Left renal cortex interstitium (tissue), 4 donors: ENCODE measurements around the gene SDCBP2. TPM values are rescaled to one million over a fixed set of nuclear protein-coding genes. Genes with fewer than 3 reads are reported as not detected.

Experiments used
- DNase-seq, 4 donors: peaks; one replicate each; pipeline ENCODE4 v3.0.0-alpha.2; 2013; ENCODE audit warnings: low read depth in 4 of 4, low spot score in 2 of 4, missing footprints in 1 of 4
- polyA plus RNA-seq, 4 donors: library from polyadenylated mRNA; unstranded; fragments of 120-200 nt; gene quantifications; one replicate each; pipeline ENCODE4 v1.2.1, GENCODE V29; 2013; ENCODE audit not compliant: insufficient read length in 4 of 4

Gene SDCBP2
- polyA plus RNA-seq, 4 donors: 2.3 to 3.8 (median 2.7) TPM

- no peak for DNase-seq
These were observed 11.2 kb downstream of the SDCBP2 start for GRCh38 chr20:1317545-1318255.

GRCh38 chr20:1315804-1316203 lies 13.1 kb downstream of the SDCBP2 start:
- DNase-seq: no peak

DNA sequence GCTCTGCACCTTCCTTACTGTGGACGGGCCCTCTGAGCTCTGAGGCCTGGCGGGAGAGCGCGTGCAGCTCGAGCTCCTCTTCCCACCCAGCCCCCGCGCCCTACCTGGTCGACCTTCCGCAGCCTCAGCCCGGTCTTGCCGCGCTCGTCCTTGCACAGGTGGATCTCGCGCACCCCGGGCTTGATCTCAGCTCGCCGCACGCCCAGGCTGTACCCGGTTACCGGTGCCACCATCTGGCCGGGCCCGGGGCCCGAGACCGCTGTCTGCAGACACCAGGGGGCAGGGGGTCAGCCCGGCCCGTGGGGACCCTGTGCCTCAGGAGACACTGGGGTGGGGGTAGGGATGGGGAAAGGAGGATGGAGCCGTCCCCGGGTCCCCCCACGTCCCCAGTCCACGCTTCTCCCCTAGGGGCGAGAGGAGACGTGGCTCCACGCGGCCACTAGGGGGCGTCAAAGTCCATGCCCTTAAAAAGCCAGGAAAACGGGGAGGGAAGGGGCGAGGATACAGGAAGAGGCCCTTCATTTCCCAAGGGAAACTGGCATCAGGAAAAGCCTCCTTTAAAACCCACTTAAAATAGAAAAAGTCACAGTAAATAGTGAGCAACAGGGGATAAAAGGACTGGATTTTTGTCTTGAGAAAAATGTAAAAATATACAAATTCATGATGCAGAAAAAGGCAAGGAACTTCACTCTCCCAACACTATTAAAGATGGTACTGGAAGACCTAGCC lies 15.5 kb downstream of the SDCBP2 start:
- peak in 3 of 4 donors; percentile 54 to 69 (median 61) for DNase-seq

- DNase-seq: no peak
These were observed 16.1 kb downstream of the SDCBP2 start for GRCh38 chr20:1312904-1313235.

DNA sequence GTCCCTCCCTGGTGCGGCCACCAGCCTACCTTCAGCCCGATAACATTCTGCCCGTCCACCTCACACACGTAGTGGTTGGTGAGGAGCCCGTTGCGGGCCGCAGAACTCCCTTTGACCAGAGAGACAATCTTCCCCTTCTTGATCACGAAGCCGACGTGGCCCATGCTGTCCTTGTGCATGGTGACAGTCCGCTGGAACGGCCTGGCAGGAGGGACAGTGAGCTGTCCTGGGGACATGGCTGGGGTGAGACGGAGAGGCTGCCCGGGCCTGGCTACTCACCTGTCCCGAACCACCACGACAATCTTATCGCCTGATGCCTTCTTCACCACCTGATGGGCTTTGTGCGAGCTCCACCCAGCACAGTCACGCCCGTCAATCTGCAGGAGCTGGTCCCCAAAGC lies 16.6 kb downstream of the SDCBP2 start:
- no peak for DNase-seq

GRCh38 chr20:1310506-1311190 lies 18.3 kb downstream of the SDCBP2 start:
- DNase-seq: no peak

DNA sequence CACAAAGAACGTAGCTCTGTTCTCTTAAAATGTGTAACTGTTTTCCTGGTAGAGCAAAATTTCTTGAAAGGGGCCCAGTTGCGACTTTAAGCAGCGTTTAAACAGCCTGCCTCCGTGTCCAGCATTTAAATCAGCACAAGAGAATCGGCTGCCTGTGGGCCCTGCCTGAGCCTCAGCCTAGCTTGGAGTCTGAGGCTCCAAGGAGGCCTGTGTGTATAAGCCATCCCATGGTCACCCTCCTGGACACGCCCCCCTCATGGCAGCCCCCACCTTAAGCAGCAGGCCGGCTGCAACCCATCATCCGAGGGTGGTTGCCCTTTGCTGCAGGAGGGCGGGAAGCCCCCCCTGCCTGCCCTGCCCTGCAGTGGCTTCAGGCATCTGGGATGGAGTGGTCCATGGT lies 18.9 kb downstream of the SDCBP2 start:
- no peak for DNase-seq

DNA sequence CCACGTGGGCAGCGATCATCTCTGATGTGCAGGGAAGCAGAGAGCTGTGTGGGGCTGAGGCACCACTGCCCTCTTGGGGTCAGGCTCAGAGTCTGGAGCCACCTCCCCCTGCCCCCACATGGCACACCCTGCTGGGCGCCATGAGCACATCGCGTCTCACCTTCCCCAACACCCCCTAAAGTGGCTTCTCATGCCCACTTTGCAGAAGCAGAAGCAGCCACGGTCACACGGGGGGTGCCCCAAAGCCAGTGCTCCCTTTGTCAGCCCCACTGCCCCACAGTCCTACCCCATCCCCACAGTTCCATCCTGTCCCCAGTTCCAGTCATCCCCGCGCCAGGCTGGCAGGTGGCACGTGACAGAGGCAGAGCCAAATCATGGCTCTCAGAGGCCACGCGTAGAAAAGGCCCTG lies 19.5 kb downstream of the SDCBP2 start:
- DNase-seq: no peak

GRCh38 chr20:1308702-1309095 lies 20.2 kb downstream of the SDCBP2 start:
- DNase-seq: no peak

DNA sequence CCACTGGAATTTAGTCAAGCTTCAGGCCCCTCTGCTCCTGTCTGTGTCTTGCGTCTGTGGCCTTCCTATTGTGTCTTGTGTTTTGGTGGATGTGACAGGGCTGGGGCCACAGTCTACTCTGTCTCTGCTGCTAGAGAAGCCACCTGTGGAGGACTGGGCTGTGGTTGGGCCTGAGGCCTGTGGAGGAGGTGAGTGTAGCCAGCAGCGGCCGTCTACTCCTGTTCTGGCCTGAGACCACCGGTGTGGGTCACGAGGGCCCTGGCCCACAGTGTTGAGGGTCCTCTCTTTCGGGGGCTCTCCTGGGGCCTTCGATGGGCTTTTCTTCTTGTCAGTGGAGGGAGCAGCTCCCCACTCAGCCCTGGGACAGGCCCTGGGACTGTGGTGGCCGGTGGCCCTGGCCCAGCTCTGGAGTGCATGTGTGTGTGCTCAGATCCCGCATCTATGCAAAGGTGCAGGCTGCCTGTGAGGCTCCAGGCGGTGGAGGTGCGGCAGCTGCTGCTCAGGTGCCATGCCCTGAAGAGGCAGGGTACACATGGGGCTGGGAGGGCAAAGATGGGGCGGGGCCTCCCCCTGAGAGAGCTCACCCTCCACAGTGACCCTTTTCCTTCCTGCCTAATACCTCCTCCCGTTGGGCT lies 20.8 kb downstream of the SDCBP2 start:
- DNase-seq: no peak

GRCh38 chr20:1307571-1307971 lies 21.4 kb downstream of the SDCBP2 start:
- DNase-seq: no peak

GRCh38 chr20:1307171-1307570 lies 21.8 kb downstream of the SDCBP2 start:
- DNase-seq: no peak

DNA sequence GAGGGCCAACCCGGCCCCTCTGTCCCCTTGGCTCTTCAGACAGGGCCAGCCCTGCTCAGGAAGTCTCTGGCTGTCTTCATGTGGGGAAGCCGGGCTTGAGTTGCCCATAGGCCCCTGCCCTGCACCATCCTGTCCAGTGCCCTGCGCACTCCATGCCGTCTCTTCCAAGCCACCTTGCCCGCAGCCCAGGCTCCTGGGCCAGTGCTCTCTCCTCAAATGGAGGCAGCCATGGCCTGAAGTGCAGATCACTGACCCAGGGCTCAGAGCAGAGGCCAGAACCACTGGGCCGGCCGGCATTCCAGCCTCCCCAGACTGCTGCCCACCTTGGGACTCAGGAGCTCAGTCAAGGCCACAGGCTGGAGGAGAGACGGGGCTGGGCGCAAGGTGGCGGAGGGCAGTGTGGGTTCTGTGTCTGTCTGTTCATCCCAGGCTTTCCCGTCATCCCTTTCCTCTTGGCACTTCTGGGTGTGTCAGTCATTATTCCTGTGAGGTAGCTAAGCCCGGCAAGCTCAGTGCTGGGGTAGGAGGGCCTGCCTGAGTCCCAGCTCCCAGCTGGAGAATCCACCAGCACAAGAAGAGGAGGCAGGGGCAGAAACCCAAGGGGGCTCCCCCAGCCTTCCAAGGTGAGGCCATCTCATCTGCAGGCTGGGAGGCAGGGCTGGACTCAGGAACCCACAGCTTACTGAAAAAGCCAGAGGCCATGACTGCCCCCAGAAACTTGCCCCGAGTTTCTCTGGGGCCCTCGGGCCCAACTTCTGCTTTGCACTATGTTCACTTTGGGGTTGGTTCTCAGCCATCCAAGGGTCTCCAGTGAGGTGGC lies 22.4 kb downstream of the SDCBP2 start:
- no peak for DNase-seq

DNA sequence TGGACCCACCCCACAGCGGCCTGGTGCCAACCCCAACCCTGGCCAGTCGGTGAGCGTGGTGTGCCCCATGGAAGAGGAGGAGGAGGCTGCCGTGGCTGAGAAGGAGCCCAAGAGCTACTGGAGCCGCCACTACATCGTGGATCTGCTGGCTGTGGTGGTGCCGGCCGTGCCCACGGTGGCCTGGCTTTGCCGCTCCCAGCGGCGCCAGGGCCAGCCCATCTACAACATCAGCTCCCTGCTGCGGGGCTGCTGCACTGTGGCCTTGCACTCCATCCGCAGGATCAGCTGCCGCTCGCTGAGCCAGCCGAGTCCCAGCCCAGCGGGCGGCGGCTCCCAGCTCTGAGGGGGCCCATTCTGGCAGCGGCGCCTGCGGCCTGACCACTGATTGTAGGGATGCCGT lies 23.2 kb downstream of the SDCBP2 start:
- DNase-seq: no peak

GRCh38 chr20:1304710-1305515 lies 24.0 kb downstream of the SDCBP2 start:
- DNase-seq: no peak

DNA sequence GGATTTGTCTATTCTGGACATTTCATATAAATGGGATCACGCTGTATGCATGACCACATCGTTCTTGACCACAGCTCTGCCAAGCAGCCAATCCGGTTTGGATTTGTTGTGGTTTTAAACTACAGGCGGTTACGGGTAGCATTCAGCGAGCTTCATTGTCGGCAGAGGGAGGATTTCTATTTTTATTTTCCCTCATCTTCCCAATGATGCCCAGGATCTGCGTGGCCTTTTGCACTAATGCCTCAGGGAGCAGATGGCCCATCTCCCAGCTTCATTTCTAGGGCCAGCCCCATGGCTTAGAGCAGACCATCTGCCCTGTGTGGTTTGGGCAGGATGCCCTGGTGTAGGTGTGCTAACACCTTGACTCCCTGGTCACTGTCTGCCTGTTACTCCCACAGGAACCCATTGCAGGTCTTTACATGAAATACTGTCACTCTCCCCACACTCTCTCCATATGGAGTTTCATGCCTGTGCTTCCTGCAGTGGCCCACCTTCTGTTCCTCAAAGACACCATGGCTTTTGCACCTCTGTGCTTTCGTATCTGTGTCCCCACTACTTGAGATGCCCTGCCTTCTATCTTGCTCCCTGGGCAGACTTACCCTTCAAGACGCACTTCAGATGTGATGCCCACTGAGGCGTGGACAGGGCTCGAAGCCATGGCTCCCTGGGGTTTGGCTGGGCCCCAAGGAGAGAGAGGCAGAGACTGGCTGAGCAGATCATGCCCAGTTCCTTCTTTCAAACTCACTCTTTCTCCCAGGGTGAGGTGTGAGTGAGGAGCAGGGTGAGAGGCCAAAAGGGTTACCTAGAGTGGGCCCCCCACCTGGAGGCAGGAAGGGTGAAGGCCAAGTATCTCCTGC lies 26.0 kb downstream of the SDCBP2 start:
- DNase-seq: no peak

- DNase-seq: no peak
These were observed 27.9 kb downstream of the SDCBP2 start for GRCh38 chr20:1301031-1301529.

GRCh38 chr20:1300083-1300840 lies 28.7 kb downstream of the SDCBP2 start:
- DNase-seq: no peak
